Mononuclear cell (primary cell): ENCODE measurements around the gene PLCH2. TPM values are rescaled to one million over a fixed set of nuclear protein-coding genes. Genes with fewer than 3 reads are reported as not detected.

Experiments
- H3K27me3 ChIP-seq: 2 replicates; pipeline ENCODE4 v1.6.0; 2011; ENCODE audit warnings: low read length, control low read depth; ENCODE audit not compliant: insufficient read depth
- H3K4me1 ChIP-seq: 2 replicates; pipeline ENCODE4 v1.5.1; 2011; ENCODE audit warnings: mild to moderate bottlenecking, low read length, control low read depth; ENCODE audit not compliant: insufficient read depth
- H3K4me3 ChIP-seq: 2 replicates; pipeline ENCODE4 v1.5.1; 2011; ENCODE audit warnings: mild to moderate bottlenecking, low read length, moderate library complexity
- H3K9me3 ChIP-seq: 2 replicates; pipeline ENCODE4 v1.5.1; 2011; ENCODE audit warnings: low read depth, mild to moderate bottlenecking, control low read depth, low read length
- total RNA-seq: library from RNA; depleted of rRNA; stranded (reverse); fragments of >200 nt; gene quantifications from one replicate; pipeline ENCODE4 v1.2.3, GENCODE V29; 2012

The PLCH2 gene
- total RNA-seq, 1 donor, result 4.7 TPM

DNA sequence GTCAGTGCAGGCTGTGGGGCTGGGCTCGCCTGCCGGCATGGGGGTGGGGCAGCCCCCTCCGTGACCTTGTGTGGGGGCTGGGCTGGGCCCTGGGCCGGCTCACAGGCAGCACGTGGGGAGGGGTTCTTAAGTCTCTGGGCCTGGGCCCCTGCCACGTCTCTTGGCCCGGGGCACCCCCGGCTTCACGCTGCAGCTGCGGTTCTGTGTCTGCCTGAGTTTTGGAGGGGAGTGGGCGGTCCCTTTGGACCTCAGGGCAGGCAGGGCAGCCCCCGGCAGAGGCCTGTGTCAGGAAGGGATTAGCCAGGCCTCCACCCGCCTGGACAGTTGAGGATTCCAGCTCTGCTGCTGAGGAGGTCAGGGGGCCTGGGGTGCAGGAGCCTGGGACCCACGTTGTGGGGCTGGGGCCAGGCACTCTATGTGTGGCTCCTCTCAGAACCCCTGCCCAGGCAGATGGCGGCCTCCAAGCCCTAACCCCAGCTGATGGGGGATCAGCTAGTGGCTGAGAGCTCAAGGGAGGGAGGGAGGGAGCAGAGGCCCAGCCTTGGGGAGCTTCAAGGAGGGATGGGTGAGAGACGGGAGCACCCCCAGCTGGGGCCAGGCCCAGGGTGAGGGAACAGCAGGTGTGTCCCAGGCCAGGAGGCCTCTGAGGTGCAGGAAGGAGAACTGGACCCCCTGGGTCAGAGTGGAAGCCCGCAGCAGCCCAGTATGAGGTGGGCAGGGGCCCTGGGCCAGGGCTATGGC, 1.8 kb upstream of the PLCH2 start:
- no peaks in the 10 kb centered on the region for H3K4me1 ChIP-seq
- no peaks in the 10 kb centered on the region for H3K9me3 ChIP-seq

DNA sequence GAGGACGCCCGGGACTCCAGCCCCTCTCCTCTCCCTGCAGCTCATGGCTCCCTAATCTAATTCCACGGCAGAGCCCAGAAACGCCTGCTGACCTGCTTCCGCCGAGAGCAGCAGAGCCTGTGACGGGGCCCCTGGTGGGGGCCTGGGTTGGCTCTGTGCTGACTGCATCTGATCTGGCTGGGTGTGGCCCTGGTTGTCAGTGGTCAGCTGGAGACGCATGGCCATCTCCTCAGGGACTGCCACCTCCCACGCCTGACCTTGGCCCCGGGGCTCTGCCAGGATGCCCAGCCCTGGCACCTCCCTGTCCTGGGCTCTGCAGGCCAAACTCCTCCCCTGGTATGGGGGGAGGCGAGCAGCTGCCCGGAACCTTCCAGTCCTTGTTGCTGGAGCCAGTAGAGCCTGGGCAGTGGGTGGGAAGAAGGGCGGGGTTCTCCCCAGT, 1.1 kb upstream of the PLCH2 start:
- H3K9me3 ChIP-seq, result no peaks in the 10 kb centered on the region
- no peaks in the 10 kb centered on the region for H3K4me1 ChIP-seq
- no peak overlapping the region for H3K4me3 ChIP-seq
- no peaks in the 10 kb centered on the region for H3K27me3 ChIP-seq

More for the DNA sequence above, 1.8 kb upstream of the PLCH2 start:
- Histone ChIP-seq H3K27me3 (no peaks in the 10 kb centered on the region), H3K4me3 (no peak overlapping the region)

DNA sequence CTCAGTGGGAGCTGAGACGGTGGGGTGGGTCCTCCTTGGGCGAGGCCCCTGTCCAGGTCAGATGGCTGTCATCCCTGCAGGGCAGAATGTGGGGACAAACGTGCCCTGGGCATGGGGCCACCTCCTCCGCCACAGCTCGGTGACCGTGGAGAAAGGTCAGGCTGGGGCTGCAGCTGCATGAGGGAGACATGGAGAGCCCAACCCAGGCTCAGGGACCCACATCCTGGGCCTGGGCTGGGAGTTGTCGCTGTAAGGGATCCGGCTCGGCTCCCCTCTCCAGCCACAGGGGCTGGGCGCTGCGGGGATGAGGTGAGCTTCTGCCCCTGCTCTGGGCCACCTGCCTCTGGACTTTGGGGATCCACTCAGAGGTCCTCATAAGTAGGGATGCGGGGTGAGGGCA, 518 bp upstream of the PLCH2 start:
- no peaks in the 10 kb centered on the region for H3K4me1 ChIP-seq
- H3K4me3 ChIP-seq, result no peak overlapping the region

DNA sequence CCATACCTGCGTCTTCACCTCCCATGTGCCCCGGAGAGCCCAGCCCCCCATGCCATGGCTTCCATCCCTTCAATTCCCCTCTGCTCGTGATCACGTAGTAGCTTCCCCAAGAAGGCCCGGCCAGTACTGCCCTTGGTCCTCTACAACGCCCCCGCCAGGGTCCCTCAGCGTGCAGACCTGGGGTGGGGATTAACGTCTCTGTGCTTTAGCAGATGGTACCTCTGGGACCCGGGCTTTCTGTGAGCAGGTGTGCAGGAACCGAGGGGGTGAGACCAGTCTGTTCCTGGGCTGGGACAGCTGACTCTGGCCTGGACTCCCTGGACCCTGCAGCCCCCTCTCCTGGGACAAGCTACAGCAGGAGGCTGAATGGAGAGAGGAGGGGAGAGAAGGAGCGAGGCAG, 1.2 kb downstream of the PLCH2 start:
- H3K9me3 ChIP-seq, result no peaks in the 10 kb centered on the region
- no peak overlapping the region for H3K4me3 ChIP-seq
- no peaks in the 10 kb centered on the region for H3K4me1 ChIP-seq
- no peaks in the 10 kb centered on the region for H3K27me3 ChIP-seq

More for the DNA sequence above, 518 bp upstream of the PLCH2 start:
- no peaks in the 10 kb centered on the region for H3K9me3 ChIP-seq
- no peaks in the 10 kb centered on the region for H3K27me3 ChIP-seq

GRCh38 chr1:2477791-2478499, 1.9 kb downstream of the PLCH2 start:
- Histone ChIP-seq H3K4me1 (no peaks in the 10 kb centered on the region), H3K4me3 (no peak overlapping the region), H3K9me3 (no peaks in the 10 kb centered on the region), H3K27me3 (no peaks in the 10 kb centered on the region)

DNA sequence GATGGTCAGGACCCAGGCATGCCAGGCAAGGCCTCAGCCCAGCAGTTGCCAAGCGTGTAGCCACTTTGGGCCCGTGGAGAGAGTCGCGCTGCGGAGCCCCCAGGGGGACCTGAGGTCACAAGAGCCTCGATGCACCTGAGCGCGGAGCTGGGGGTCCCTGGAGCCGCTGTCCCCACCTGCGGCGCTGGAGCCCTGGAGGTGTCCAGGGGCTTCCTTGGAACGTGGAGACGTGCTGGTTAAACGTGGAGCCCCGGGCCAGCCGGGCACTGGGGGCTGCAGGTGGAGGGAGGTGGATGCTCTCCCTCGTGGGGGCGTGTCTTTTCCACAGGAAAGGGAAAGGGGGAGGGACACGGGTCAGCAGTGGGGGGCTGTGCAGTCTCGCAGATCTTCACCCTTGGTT, 3.1 kb downstream of the PLCH2 start:
- H3K4me1 ChIP-seq, result no peaks in the 10 kb centered on the region
- H3K9me3 ChIP-seq, result no peaks in the 10 kb centered on the region
- no peaks in the 10 kb centered on the region for H3K27me3 ChIP-seq
- no peak overlapping the region for H3K4me3 ChIP-seq

- Histone ChIP-seq H3K9me3 (no peaks in the 10 kb centered on the region), H3K4me3 (no peak overlapping the region), H3K4me1 (no peaks in the 10 kb centered on the region), H3K27me3 (no peaks in the 10 kb centered on the region)
Observed at GRCh38 chr1:2479618-2480017, 3.5 kb downstream of the PLCH2 start.

- Histone ChIP-seq H3K4me1 (no peaks in the 10 kb centered on the region), H3K27me3 (no peaks in the 10 kb centered on the region), H3K9me3 (no peaks in the 10 kb centered on the region), H3K4me3 (no peak overlapping the region)
Observed at GRCh38 chr1:2480236-2480985, 4.3 kb downstream of the PLCH2 start.

- Histone ChIP-seq H3K27me3 (no peaks in the 10 kb centered on the region), H3K9me3 (no peaks in the 10 kb centered on the region), H3K4me3 (no peak overlapping the region), H3K4me1 (no peaks in the 10 kb centered on the region)
Observed at GRCh38 chr1:2480986-2481364, 4.9 kb downstream of the PLCH2 start.

DNA sequence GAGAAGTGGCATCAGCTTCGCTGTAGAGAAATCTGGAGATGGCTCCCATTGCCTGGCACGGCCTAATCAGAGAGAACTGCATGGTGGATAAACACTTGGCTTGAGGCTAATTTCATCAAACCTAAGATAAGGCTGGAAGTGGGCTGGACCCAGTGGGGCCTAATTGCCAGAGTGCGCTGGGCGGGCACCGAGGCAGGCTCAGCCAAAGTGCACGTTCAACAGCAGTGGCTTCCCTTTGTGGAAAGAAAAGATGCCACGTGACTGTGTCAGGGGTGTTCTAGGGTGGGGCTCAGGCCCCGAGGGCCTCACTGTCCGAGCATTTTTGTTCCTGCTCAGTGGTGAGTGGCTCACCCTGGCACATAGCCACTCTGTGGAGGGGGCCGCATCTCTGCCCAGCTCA, 5.8 kb downstream of the PLCH2 start:
- Histone ChIP-seq H3K4me1 (no peaks in the 10 kb centered on the region), H3K9me3 (no peaks in the 10 kb centered on the region), H3K27me3 (no peaks in the 10 kb centered on the region), H3K4me3 (no peak overlapping the region)

GRCh38 chr1:2482588-2482987, 6.5 kb downstream of the PLCH2 start:
- H3K4me3 ChIP-seq, result no peak overlapping the region

GRCh38 chr1:2483026-2483425, 6.9 kb downstream of the PLCH2 start:
- Histone ChIP-seq H3K9me3 (no peaks in the 10 kb centered on the region), H3K4me3 (no peak overlapping the region), H3K4me1 (no peaks in the 10 kb centered on the region), H3K27me3 (no peaks in the 10 kb centered on the region)

More at GRCh38 chr1:2482588-2482987, 6.5 kb downstream of the PLCH2 start:
- H3K9me3 ChIP-seq, result no peaks in the 10 kb centered on the region
- no peaks in the 10 kb centered on the region for H3K4me1 ChIP-seq
- H3K27me3 ChIP-seq, result no peaks in the 10 kb centered on the region

DNA sequence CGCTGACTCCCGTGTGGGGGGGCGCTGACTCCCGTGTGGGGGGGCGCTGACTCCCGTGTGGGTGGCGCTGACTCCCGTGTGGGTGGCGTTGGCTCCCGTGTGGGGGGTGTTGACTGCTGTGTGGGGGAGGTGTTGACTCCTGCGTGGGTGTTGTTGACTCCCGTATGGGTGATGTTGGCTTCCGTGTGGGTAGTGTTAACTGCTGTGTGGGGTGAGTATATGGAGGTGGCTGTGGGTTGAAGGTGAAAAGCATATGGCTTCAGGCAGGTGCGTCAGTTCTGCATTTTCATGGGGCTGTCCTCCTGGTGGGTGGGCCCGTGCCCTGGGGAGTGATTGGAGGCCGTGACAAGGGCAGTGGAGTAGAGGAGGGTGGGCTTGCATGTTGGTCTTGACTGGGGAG, 7.9 kb downstream of the PLCH2 start:
- Histone ChIP-seq H3K4me3 (no peak overlapping the region), H3K9me3 (no peaks in the 10 kb centered on the region), H3K27me3 (no peaks in the 10 kb centered on the region), H3K4me1 (no peaks in the 10 kb centered on the region)

- H3K27me3 ChIP-seq, result no peaks in the 10 kb centered on the region
- H3K4me3 ChIP-seq, result no peak overlapping the region
- no peaks in the 10 kb centered on the region for H3K4me1 ChIP-seq
- no peaks in the 10 kb centered on the region for H3K9me3 ChIP-seq
Observed at GRCh38 chr1:2486041-2486440, 10.0 kb downstream of the PLCH2 start.

GRCh38 chr1:2486558-2486957, 10.5 kb downstream of the PLCH2 start:
- no peaks in the 10 kb centered on the region for H3K27me3 ChIP-seq
- H3K4me1 ChIP-seq, result no peaks in the 10 kb centered on the region
- H3K4me3 ChIP-seq, result no peak overlapping the region
- H3K9me3 ChIP-seq, result no peaks in the 10 kb centered on the region
